ENCODE measurements around the gene RITA1. TPM values are rescaled to one million over a fixed set of nuclear protein-coding genes. Genes with fewer than 3 reads are reported as not detected.
"Not testable (repeated sequence)": the region's sequence is repeated elsewhere in the genome, so short reads cannot be mapped to it uniquely, and the experiment has no call there.

The RITA1 gene
- total RNA-seq, 1 donor from 2014 or later, result 16.3 TPM

DNA sequence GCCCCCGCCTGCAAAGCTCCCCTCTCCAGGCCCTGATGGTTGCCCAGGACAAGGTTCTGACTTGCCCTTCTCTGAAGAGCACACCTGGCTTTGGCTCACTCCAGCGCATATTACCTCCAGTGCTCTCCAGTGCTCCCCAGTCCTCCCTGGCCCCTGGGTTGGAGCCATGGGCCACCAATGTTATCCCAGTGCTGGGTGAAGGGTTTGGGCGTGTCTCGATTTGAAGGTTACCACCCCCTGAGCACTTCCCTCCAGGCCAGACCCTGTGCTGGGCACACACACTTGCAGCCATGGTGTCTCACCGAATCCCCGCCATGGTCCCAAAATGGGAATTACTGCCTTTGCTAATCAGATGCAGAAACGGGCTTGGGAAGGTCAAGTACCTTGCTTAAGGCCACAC, 11.1 kb downstream of the RITA1 start:
- ATAC-seq (ENCODE audit: poor library complexity) (peak; percentile 3), DNase-seq (no peak)
- intact Hi-C loops (cut with DNase I), result loop anchor here (5.0 kb wide), 1 partner anchor 66 kb away; no protein-coding TSS in a partner anchor

DNA sequence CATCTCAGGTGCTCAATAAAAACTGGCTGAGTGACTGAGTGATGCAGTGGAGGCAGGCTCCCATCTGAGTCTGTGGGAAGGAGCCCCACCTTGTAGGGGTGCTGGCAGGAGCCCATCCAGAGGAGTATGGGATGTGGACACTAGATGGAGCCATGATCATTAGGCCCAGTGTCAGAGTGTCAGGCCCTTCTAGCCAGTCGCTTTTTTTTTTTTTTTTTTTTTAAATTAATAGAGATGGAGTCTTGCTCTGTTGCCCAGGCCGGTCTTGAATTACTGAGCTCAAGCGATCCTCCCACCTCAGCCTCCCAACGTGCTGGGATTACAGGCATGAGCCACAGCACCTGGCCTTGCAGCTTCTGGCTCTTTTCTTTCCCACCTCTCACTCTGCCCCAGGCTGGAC, 11.5 kb downstream of the RITA1 start:
- intact Hi-C loops (cut with DNase I), result loop anchor here (5.0 kb wide), 1 partner anchor 65 kb away; no protein-coding TSS in a partner anchor
- peak; percentile 86 for ATAC-seq (ENCODE audit: poor library complexity)
- peak; percentile 71 for DNase-seq

DNA sequence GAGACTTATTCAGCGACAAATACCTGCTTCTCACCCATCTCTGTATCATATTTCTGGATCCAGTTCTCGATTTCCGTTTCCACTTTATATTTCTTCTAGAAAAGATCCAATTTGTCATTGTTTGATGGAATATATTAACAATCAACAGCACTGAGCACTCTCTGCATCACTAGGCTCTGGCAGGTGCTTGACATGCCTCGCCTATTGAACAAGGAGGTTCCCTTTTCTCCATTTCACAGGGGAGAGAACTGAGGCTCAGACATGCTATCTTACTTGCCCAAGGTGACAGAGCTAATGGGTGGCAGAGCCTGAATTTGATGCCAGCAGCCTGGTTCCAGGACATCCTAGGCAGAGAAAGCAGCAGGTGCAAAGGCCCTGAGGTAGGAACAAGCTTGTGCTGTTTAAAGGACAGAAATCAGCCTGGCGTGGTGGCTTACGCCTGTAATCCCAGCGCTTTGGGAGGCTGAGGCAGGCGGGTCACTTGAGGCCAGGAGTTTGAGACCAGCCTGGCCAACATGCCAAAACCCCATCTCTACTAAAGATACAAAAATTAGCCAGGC, 12.1 kb downstream of the RITA1 start:
- ATAC-seq (ENCODE audit: poor library complexity) (no peak), DNase-seq (no peak)
- intact Hi-C loops (cut with DNase I), result loop anchor here (5.0 kb wide), 1 partner anchor 65 kb away; no protein-coding TSS in a partner anchor

DNA sequence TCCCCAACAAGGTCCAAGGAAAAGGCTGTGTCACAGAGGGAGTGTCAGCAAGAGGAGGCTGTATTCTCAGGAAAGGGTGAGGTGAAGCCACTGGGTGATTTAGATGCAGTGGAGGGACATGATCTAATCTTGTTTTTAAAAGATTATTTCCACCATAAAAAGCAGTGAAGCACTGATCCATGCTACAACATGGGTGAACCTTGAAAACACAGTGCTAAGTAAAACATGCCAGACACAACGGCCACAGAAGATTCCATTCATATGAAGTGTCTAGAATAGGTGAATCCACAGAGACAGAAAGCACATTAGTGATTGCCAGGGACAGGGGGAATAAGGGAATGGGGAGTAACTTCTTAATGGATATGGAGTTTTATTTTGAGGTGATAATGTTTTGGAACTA, 12.8 kb downstream of the RITA1 start:
- DNase-seq (no peak), ATAC-seq (ENCODE audit: poor library complexity) (no peak)
- intact Hi-C loops (cut with DNase I), result loop anchor here (5.0 kb wide), 1 partner anchor 64 kb away; no protein-coding TSS in a partner anchor

DNA sequence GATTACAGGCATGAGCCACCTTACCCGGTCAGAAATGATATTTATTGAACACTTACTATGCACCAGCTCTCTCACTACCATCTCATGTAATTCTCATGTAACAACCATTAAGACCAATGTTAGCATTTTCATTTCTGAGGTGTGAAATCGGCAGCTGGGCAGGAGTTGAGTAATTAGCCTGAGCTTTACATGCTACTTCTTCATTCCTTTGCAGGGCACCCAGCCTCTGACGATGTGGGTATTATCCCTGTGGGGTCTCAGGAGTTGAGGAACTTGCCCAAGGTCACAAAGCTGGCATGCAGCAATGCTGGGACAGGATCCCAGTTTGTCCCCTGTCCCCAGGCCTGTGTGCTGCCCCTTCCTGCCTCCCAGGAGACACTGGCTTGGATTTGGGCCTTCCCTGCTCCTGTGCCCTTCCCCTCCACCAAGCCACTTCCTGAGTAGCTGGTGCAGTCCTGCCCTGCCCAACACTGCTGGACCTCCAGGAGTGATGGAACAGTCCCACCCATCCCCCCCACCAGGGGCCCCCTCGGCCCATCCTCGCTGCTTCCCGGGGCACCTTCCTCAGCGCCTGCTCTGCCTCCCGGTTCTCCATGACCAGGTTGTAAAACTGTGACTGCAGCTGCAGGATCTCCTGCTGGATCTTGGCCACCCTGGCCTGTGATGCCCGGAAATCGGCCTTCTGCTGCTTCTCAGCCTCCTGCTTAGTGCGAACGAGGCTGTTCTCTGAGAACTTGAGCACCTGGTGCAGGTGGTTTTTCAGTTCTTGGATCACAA, 14.7 kb downstream of the RITA1 start:
- DNase-seq, result no peak
- ATAC-seq (ENCODE audit: poor library complexity), result no peak
- intact Hi-C loops (cut with DNase I), result no loop called here

DNA sequence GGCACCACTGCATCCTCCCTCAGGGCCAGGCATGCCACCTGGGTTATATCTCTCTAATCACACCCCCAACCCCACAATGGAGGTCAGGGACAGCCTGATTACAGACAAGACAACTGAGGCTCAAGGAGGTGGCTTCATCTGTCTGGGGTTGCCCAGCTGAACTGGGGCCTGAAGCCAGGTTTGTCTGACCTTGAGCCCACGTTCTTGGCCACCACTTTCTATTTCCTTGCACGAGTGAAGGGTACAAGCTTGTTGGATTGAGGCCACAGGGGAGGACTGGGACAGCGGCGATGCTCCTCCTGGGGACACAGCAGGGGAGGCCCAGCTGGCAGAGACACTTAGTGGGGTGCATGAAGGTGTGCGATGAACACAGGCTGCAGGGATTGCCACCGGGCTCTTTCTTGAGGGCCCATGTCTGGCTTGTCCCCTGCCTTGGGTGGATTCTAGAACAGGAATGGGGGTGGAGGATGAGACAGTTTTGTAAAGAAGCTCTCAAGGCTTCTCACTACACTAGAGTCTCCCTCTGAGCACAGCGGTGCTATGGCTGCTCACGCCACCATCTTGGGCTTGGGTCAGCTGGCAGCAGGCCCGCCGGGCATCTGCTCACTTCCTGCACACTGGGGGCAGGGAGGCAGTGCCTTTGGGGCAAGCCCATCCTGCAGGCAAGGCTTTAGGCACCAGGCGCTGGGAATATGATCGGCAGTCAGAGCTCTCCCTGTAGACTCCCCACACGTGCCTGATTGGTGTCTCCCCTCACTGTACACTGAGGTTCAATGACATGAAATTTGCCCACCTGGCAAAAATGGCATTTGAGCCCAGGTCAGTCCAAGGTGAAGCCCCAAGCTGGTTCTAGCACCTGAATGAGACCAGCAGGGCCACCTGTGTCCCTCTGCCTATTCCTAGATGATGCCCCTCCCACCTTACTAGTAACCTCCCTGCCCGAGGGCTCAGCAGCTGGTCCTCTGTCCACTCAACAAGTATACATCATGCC, 16.0 kb downstream of the RITA1 start:
- intact Hi-C loops (cut with DNase I), result no loop called here
- ATAC-seq (ENCODE audit: poor library complexity), result no peak
- no peak for DNase-seq

GRCh38 chr12:113202300-113203075, 17.0 kb downstream of the RITA1 start:
- ATAC-seq (ENCODE audit: poor library complexity) (no peak), DNase-seq (no peak)
- intact Hi-C loops (cut with DNase I), result no loop called here

DNA sequence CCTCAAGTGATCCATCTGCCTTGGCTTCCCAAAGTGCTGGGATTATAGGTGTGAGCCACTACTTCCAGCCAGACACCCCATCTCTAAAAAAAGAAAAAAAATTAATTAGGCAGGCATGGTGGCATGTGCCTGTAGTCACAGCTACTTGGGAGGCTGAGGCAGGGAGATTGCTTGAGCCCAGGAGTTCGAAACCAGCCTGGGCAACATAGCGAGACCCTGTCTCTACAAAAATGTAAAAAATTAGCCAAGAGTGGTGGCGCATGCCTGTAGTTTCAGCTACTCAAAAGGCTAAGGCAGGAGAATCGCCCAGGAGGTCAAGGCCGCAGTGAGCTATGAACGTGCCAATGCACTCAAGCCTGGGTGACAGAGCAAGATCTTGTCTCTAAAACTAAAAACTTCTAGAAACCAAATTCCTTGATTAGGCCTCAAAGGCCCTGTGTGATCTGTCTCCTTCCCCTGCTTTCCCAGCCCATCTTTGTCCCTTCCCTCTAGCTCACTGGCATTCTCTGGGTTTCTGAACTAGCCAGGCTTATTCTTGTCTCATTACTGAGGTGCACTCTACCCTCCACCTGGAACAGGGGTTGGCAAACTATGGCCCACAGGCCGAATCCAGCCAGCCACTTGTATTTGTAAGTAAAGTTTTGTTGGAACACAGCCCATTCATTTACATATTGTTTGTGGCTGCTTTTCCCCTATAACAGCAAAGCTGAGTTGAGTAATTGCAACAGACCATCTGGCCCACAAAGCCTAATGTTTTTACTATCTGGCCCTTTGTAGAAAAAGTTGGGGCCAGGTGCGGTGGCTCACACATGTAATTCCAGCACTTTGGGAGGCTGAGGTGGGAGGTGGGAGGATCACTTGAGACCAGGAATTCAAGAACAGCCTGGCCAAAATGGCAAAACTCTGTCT, 18.6 kb downstream of the RITA1 start:
- ATAC-seq (ENCODE audit: poor library complexity) (no peak), DNase-seq (no peak)
- intact Hi-C loops (cut with DNase I), result no loop called here

DNA sequence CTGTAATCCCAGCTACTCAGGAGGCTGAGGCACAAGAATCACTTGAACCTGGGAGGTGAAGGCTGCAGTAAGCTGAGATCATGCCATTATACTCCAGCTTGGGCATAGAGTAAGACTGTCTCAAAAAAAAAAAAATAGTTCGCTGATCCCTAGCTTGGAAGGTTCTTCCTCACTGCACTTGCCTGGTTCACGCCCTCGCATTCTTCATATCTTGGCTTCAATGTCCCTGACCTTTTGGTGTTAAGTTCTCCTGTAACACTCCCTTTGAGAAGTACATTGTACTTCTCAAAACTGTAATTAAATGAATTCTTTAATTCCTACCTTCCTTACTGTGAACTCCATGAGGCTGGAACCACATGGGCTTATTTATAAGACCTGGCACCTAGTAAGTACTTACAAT, 19.3 kb downstream of the RITA1 start:
- peak; percentile 25 for ATAC-seq (ENCODE audit: poor library complexity)
- intact Hi-C loops (cut with DNase I), result no loop called here
- no peak for DNase-seq

- ATAC-seq (ENCODE audit: poor library complexity); DNase-seq; intact Hi-C loops (cut with DNase I): not testable (repeated sequence)
These were observed 21.3 kb downstream of the RITA1 start for GRCh38 chr12:113206802-113207201.

- no peak for DNase-seq
- intact Hi-C loops (cut with DNase I), result no loop called here
- ATAC-seq (ENCODE audit: poor library complexity), result no peak
These were observed 22.1 kb downstream of the RITA1 start for GRCh38 chr12:113207613-113208040.

- intact Hi-C loops (cut with DNase I), result no loop called here
- peak; percentile 74 for DNase-seq
- ATAC-seq (ENCODE audit: poor library complexity), result peak; percentile 71
These were observed 22.8 kb downstream of the RITA1 start for GRCh38 chr12:113208041-113208934.

DNA sequence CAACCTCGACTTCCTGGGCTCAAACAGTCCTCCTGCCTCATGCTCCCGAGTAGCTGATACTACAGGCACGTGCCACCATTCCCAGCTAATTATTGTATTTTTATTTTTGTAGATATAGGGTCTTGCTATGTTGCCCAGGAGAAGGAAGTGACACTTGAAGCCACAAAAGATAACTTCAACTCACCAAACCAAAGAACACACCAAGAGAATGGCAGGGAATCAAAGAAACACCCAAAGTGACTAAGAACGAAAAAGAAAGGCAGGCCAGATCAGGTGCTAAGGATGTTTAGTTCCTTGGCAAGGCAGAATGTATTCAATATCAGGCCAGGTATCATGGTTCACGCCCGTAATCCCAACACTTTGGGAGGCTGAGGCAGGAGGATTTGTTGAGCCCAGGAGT, 25.6 kb downstream of the RITA1 start:
- DNase-seq, result no peak
- intact Hi-C loops (cut with DNase I), result no loop called here
- no peak for ATAC-seq (ENCODE audit: poor library complexity)

DNA sequence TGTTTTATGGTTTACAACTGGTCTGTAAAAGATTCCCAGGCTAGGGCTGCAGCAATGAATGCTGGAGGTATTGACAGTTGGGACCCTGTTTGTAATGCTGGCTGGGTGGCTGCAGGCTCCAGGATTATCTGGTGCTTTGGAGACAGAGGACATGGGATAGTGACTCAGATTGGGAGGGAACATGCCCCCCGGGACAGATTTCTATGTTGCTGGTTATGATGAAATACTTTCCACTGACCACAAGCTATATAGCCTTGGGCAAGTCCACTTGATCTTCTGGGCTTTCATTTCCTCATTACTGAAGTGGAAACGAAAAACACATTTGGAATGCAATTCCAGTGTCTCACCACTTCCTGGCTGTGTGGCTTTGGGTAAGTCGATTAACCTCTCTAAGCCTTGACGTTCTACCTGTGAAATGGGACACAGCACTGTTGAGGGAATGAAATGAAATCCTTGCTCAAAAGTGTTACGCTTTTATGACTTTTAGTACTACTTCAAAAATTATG, 29.4 kb downstream of the RITA1 start:
- DNase-seq (peak; percentile 76), ATAC-seq (ENCODE audit: poor library complexity) (peak; percentile 95)
- intact Hi-C loops (cut with DNase I), result no loop called here

DNA sequence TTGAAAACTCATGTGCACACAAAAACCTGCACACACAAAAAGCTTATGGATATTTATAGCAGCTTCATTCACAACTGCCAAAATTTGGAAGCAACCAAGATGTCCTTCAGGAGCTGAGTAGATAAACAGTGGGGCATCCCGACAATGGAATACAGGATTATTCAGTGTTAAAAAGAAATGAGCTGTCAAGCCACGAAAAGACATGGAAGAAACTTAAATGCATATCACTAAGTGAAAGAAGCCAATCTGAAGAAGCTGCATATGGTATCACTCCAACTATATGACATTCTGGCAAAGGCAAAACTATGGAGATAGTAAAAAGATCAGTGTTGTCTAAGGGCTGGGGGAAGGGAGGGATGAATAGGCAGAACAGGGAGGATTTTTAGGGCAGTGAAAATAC, 30.5 kb downstream of the RITA1 start:
- intact Hi-C loops (cut with DNase I), result no loop called here
- no peak for ATAC-seq (ENCODE audit: poor library complexity)
- DNase-seq, result no peak

DNA sequence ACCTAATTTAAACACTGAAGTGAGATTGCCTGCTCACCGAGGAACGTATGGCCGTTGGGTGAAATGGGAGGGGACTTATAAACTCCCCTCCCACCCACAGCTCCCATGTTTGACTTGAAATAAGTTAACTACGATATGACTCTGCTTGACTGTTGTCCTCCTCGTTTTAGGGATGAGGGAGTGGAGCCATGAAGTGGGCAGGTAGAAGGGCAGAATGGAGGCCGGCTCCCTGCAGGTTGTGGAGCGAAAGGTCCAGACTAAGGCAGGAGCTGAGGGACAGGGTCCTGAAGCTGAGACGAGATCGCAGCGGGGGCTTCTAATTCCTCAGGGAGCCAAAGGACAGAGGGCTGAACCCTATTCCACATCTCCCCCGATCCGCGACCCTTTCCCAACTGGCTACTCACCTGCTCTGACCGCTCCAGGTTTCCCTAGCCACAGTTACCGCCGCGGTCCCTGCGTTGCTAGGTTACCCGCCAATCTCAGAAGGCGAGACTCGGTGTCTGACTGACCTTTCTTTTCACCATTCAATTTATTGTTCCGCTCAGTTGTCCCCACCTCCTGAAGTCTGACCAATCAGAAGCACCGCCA, 35.2 kb downstream of the RITA1 start:
- ATAC-seq (ENCODE audit: poor library complexity) (no peak), DNase-seq (no peak)
- intact Hi-C loops (cut with DNase I), result loop anchor here (10.0 kb wide), 1 partner anchor 54 kb away; no protein-coding TSS in a partner anchor

All from Right ventricle myocardium superior (tissue), 1 donor.